Measurements from ENCODE around the gene CSNK2B. TPM values are rescaled to one million over a fixed set of nuclear protein-coding genes. Genes with fewer than 3 reads are reported as not detected.

CSNK2B gene
- total RNA-seq, 2 donors from 2014 or later: 98.2 to 100 TPM

DNA sequence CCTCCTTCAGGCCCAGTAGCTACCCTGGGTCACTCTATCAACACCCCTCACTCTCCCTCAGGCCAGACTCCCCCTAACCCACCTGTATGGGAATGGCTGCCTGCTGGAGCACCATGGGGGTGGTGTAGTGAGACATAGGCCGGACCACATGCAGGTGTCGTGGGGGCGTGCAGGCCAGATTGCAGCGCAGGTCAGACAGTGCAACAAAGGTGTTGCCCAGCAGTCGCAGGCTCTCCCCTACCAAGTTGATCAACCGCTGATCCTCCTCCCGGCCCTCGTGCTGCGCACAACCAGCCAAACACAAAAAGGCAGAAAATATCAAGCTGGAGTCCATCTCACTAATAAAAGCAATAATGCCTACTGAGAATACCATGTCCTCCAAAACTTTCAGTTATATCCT lies 20.6 kb upstream of the CSNK2B start:
- ATAC-seq (no peak), DNase-seq (no peak)
- peaks cover 31 to 65% of the 10 kb centered on the region in 2 donors for H3K36me3 ChIP-seq (replicated peaks in 1 of 2; ENCODE audit: insufficient read depth in 1 of 2, low read depth in 2 of 2)
- TF ChIP-seq POLR2A (IDR thresholded peaks at IDR 0.05): no peak
- TF ChIP-seq CTCF (IDR thresholded peaks at IDR 0.05): no peak
- no peaks in the 10 kb centered on the region for H3K27me3 ChIP-seq
- H3K9me3 ChIP-seq: no peaks in the 10 kb centered on the region
- H3K27ac ChIP-seq: no peak overlapping the region
- no peaks in the 10 kb centered on the region for H3K4me1 ChIP-seq
- intact Hi-C loops (cut with DNase I): no loop called here
- no peak overlapping the region for H3K4me3 ChIP-seq
- WGBS, 2 donors: 96 to 100% methylated on average over 8 to 9 of the region's 9 CpGs

DNA sequence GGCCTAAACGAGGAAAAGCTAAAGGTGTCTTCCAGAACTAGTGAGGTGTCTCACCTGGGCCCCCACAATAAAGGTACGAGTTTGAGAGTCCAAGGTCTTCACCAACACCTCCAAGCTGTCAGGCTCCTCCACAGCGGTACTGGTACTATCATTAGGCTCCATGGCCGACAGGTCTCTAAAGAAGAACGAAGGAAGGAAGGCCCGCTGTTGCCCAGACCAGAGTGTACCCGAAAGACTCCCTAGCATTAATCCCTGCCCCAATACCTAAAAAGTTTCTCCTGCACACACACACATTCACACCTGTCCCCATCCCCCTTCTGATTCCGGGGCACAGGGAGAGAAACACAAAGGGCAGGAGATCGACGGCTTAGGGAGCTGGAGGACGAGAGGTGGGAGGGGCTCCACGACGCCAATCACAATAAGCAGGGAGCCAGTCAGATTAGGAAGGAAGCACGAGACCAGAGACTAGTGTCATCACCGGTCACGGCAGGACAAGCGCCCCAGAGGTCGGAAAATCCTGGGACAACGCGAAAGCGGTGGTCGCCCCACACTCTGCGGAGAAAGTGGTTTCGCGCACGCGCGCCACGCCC lies 14.2 kb upstream of the CSNK2B start:
- H3K4me1 ChIP-seq: peaks cover 26% of the 10 kb centered on the region
- ATAC-seq (peak; percentile 48), DNase-seq (peak in 3 of 4 donors; percentile 69 to 82 (median 71))
- no peak for TF ChIP-seq POLR2A (IDR thresholded peaks at IDR 0.05)
- H3K4me3 ChIP-seq: peak overlapping the region; percentile 39
- H3K36me3 ChIP-seq (replicated peaks in 1 of 2; ENCODE audit: insufficient read depth in 1 of 2, low read depth in 2 of 2): peaks cover 0 to 21% of the 10 kb centered on the region in 2 donors
- WGBS, 2 donors: 1 to 3% methylated on average over 15 to 29 of the region's 29 CpGs
- intact Hi-C loops (cut with DNase I): no loop called here
- H3K27me3 ChIP-seq: no peaks in the 10 kb centered on the region
- H3K9me3 ChIP-seq: no peaks in the 10 kb centered on the region
- H3K27ac ChIP-seq: peak overlapping the region; percentile 95 to 100 (median 97)

- Histone ChIP-seq H3K4me1 (peaks cover 34% of the 10 kb centered on the region), H3K9me3 (no peaks in the 10 kb centered on the region), H3K27ac (peak overlapping the region; percentile 95 to 100 (median 97)), H3K4me3 (peak overlapping the region; percentile 19 to 39), H3K36me3 (replicated peaks in 1 of 2; ENCODE audit: insufficient read depth in 1 of 2, low read depth in 2 of 2) (peaks cover 0 to 14% of the 10 kb centered on the region in 2 donors), H3K27me3 (no peaks in the 10 kb centered on the region)
- TF ChIP-seq POLR2A (IDR thresholded peaks at IDR 0.05) (peak; percentile 11 to 88 (median 80)), CTCF (IDR thresholded peaks at IDR 0.05) (peak in 1 of 7 experiments; percentile 1)
- peak; percentile 83 for ATAC-seq
- 6% methylated on average over 37 of the region's 37 CpGs for WGBS, 2 donors
- peak; percentile 88 to 92 (median 89) for DNase-seq
- intact Hi-C loops (cut with DNase I): no loop called here
Measured at GRCh38 chr6:31652925-31653724, 12.8 kb upstream of the CSNK2B start.

GRCh38 chr6:31654574-31655348 lies 11.1 kb upstream of the CSNK2B start:
- peaks cover 51% of the 10 kb centered on the region for H3K4me1 ChIP-seq

More at GRCh38 chr6:31654574-31655348, 11.1 kb upstream of the CSNK2B start:
- intact Hi-C loops (cut with DNase I): no loop called here
- Histone ChIP-seq H3K27me3 (no peaks in the 10 kb centered on the region), H3K4me3 (no peak overlapping the region), H3K27ac (no peak overlapping the region), H3K36me3 (replicated peaks in 1 of 2; ENCODE audit: insufficient read depth in 1 of 2, low read depth in 2 of 2) (peaks cover 0 to 5% of the 10 kb centered on the region in 2 donors), H3K9me3 (no peaks in the 10 kb centered on the region)
- DNase-seq: no peak
- 84% methylated on average over 8 of the region's 8 CpGs for WGBS, 2 donors
- TF ChIP-seq CTCF (IDR thresholded peaks at IDR 0.05) (no peak), POLR2A (IDR thresholded peaks at IDR 0.05) (no peak)
- ATAC-seq: no peak

Measured in body of pancreas (tissue), 4 donors.